Smooth muscle cell of the umbilical artery (primary cell): ENCODE results near the gene BRPF3. TPM values are rescaled to one million over a fixed set of nuclear protein-coding genes. Genes with fewer than 3 reads are reported as not detected.

Experiments
- total RNA-seq: library from RNA; depleted of rRNA; stranded (reverse); fragments of >200 nt; gene quantifications from 2 replicates; pipeline ENCODE4 v1.2.3, GENCODE V29; 2014

The BRPF3 gene
- 13.4 and 23.5 TPM in 2 replicates for total RNA-seq

GRCh38 chr6:36196113-36196879 lies at the start of gene BRPF3:
Gene BRPF3 (plus strand): TSS chr6:36196744. CDS start chr6:36200323, 3,579 bp downstream.

GRCh38 chr6:36269834-36270705 lies 73.5 kb downstream of the BRPF3 start, which contains the start of gene PNPLA1:
Gene PNPLA1 (plus strand): TSS chr6:36270060. CDS start chr6:36270460, 400 bp downstream.

Other genes starting within 250 kb of the BRPF3 start
- 0.05 TPM in 1 of 2 replicates, not detected in the other for gene SLC26A8, start 172.1 kb upstream of the BRPF3 start, total RNA-seq
- 48.4 and 60.3 TPM in 2 replicates for gene MAPK14, start 168.9 kb upstream of the BRPF3 start, total RNA-seq
- 11.0 and 16.4 TPM in 2 replicates for gene MAPK13, start 66.2 kb upstream of the BRPF3 start, total RNA-seq
- gene PNPLA1, start 73.3 kb downstream of the BRPF3 start, total RNA-seq, result 0.05 TPM in 1 of 2 replicates, not detected in the other
- not detected in 2 replicates for gene BNIP5, start 140.1 kb downstream of the BRPF3 start, total RNA-seq
- gene ETV7, start 190.9 kb downstream of the BRPF3 start, total RNA-seq, result 0.28 TPM in 1 of 2 replicates, not detected in the other
- gene PXT1, start 246.1 kb downstream of the BRPF3 start, total RNA-seq, result not detected in 2 replicates
- 63.5 and 114 TPM in 2 replicates for gene KCTD20, start 246.3 kb downstream of the BRPF3 start, total RNA-seq